GM12878 (cell line): ENCODE measurements around the gene C3orf22. TPM values are rescaled to one million over a fixed set of nuclear protein-coding genes. Genes with fewer than 3 reads are reported as not detected.

ENCODE experiments used
- ATAC-seq: fragments of 200-7000 bp; cut with Tn5 transposase; 3 replicates; pipeline ENCODE4 v1.9.1; 2020; ENCODE audit warnings: mild to moderate bottlenecking, moderate library complexity
- BruUV-seq: library from RNA; stranded (reverse); fragments of 400-500 nt; replicated peaks from 2 replicates; lab custom pipeline; 2021; lab: Mats Ljungman, UMichigan
- CTCF ChIA-PET: fragments of 300-600 bp; sonication (Branson Sonifier 250); formaldehyde crosslinking; extraction: SDS; loops from one replicate; lab custom pipeline; 2021; ENCODE audit warnings: inconsistent platforms; lab: Yijun Ruan, JAX
- POLR2A ChIA-PET: fragments of 350-600 bp; formaldehyde crosslinking; extraction: SDS; loops from one replicate; lab custom pipeline; 2021; ENCODE audit warnings: inconsistent platforms; lab: Charles Lee
- RAD21 ChIA-PET: fragments of 300-600 bp; sonication (Branson Sonifier 250); formaldehyde crosslinking; loops from one replicate; lab custom pipeline; 2023; ENCODE audit warnings: antibody characterized with exemption; ENCODE audit not compliant: unreplicated experiment; lab: Charles Lee
- SMC1A ChIA-PET: fragments of 300-600 bp; sonication (Branson Sonifier 250); formaldehyde crosslinking; loops from one replicate; lab custom pipeline; 2023; ENCODE audit not compliant: unreplicated experiment, uncharacterized antibody; lab: Charles Lee
- DNase-seq: peaks from one replicate; pipeline ENCODE4 v3.0.0-alpha.2; 2011; ENCODE audit warnings: low read depth, low spot score
- FAIRE-seq: peaks from 3 replicates; lab custom pipeline; 2011; peaks lifted over from hg19 to GRCh38; lab: Jason Lieb, UNC
- H2AFZ ChIP-seq: 2 replicates; pipeline ENCODE4 v1.6.0; 2011; ENCODE audit warnings: low read depth, low read length, control low read depth; ENCODE audit not compliant: control insufficient read depth
- H3K27ac ChIP-seq: 2 replicates; pipeline ENCODE4 v1.5.1; 2011; ENCODE audit warnings: control low read depth; ENCODE audit not compliant: control insufficient read depth, insufficient read depth
- H3K27me3 ChIP-seq, 2 experiments: replicated peaks in 1 of 2; 2 replicates each; pipeline versions ENCODE4 v1.6.0 to v1.6.1; 2011; ENCODE audit warnings: low read length in 1 of 2; ENCODE audit not compliant: control insufficient read depth in 2 of 2, insufficient read depth in 2 of 2
- H3K36me3 ChIP-seq, 2 experiments: 2 replicates each; pipeline ENCODE4 v1.5.1; 2011; ENCODE audit warnings: low read length in 1 of 2; ENCODE audit not compliant: control insufficient read depth in 2 of 2, insufficient read depth in 2 of 2
- H3K4me1 ChIP-seq: 2 replicates; pipeline ENCODE4 v1.6.1; 2011; ENCODE audit warnings: mild to moderate bottlenecking, low read length, moderate library complexity, mixed read lengths; ENCODE audit not compliant: control insufficient read depth, insufficient read depth
- H3K4me2 ChIP-seq: 2 replicates; pipeline ENCODE4 v1.6.0; 2011; ENCODE audit warnings: control low read depth; ENCODE audit not compliant: control insufficient read depth, insufficient read depth
- H3K4me3 ChIP-seq: fragments of 200-600 bp; sonication (generic); 2 replicates; pipeline ENCODE4 v1.5.1; 2016
- H3K79me2 ChIP-seq: 2 replicates; pipeline ENCODE4 v1.6.0; 2011; ENCODE audit warnings: low read length; ENCODE audit not compliant: control insufficient read depth, insufficient read depth
- H3K9ac ChIP-seq: 2 replicates; pipeline ENCODE4 v1.8.0; 2011; ENCODE audit warnings: low read length, control low read depth, mixed read lengths; ENCODE audit not compliant: control insufficient read depth, insufficient read depth
- H3K9me3 ChIP-seq: replicated peaks from 3 replicates; pipeline ENCODE4 v1.5.1; 2011; ENCODE audit warnings: mild to moderate bottlenecking, low read length; ENCODE audit not compliant: control insufficient read depth, insufficient read depth
- H4K20me1 ChIP-seq: 2 replicates; pipeline ENCODE4 v1.6.0; 2011; ENCODE audit not compliant: control insufficient read depth, insufficient read depth
- ATF3 ChIP-seq: IDR thresholded peaks from 2 replicates; pipeline ENCODE4 v1.6.1; 2011; ENCODE audit warnings: low read depth, mild to moderate bottlenecking, low read length, moderate library complexity, borderline replicate concordance; ENCODE audit errors: extremely low read depth
- CBX5 ChIP-seq: sonication (generic); IDR thresholded peaks from 2 replicates; pipeline ENCODE4 v1.6.1; 2016; ENCODE audit warnings: low read depth, moderate library complexity, mild to moderate bottlenecking, inconsistent platforms
- EP300 ChIP-seq, 2 experiments: fragments of 150-350 bp in 1 of 2; IDR thresholded peaks; 2 replicates each; pipeline ENCODE4 v1.6.1; 2011 to 2012; ENCODE audit warnings: low read depth in 2 of 2, low read length in 2 of 2, borderline replicate concordance in 1 of 2, improper control_type of control experiment in 1 of 2, inconsistent platforms in 1 of 2; ENCODE audit not compliant: control insufficient read depth in 1 of 2
- HDGF ChIP-seq: fragments of 450-650 bp; IDR thresholded peaks from 2 replicates; pipeline ENCODE4 v1.6.1; 2016; ENCODE audit warnings: antibody characterized with exemption
- JUNB ChIP-seq: IDR thresholded peaks from 2 replicates; pipeline ENCODE4 v1.6.1; 2016; ENCODE audit warnings: antibody characterized with exemption, mild to moderate bottlenecking
- KAT2A ChIP-seq: conservative IDR thresholded peaks from 2 replicates; pipeline ENCODE4 v1.6.1; 2011; ENCODE audit warnings: low read depth, low read length; ENCODE audit not compliant: control insufficient read depth
- KLF5 ChIP-seq: fragments of 450-650 bp; IDR thresholded peaks from 2 replicates; pipeline ENCODE4 v1.6.1; 2014; ENCODE audit warnings: mild to moderate bottlenecking; ENCODE audit not compliant: partially characterized antibody
- LARP7 ChIP-seq: fragments of 450-650 bp; IDR thresholded peaks from 2 replicates; pipeline ENCODE4 v1.6.1; 2017; ENCODE audit warnings: mild to moderate bottlenecking
- NR2C1 ChIP-seq: fragments of 450-650 bp; IDR thresholded peaks from 2 replicates; pipeline ENCODE4 v1.6.1; 2017; ENCODE audit warnings: antibody characterized with exemption, mild to moderate bottlenecking, moderate library complexity
- RELB ChIP-seq: fragments of 450-650 bp; IDR thresholded peaks from 2 replicates; pipeline ENCODE4 v1.6.1; 2017; ENCODE audit warnings: low read depth, mild to moderate bottlenecking, moderate library complexity
- SMARCA5 ChIP-seq: fragments of 450-650 bp; IDR thresholded peaks from 2 replicates; pipeline ENCODE4 v1.6.1; 2017; ENCODE audit warnings: mild to moderate bottlenecking
- TAF1 ChIP-seq: IDR thresholded peaks from 2 replicates; pipeline ENCODE4 v1.6.1; 2011; ENCODE audit warnings: mild to moderate bottlenecking, low read depth, low read length, borderline replicate concordance
- ZBTB4 ChIP-seq: fragments of 450-650 bp; formaldehyde crosslinking; IDR thresholded peaks from 2 replicates; pipeline ENCODE4 v1.4.0; 2022; ENCODE audit warnings: mild to moderate bottlenecking, moderate library complexity
- ZBTB40 ChIP-seq: fragments of 450-650 bp; IDR thresholded peaks from 2 replicates; pipeline ENCODE4 v1.6.1; 2016; ENCODE audit warnings: mild to moderate bottlenecking, moderate library complexity, borderline replicate concordance
- WGBS: methylation state at CpG from one replicate; pipeline ENCODE4 v1.1.6; 2016; ENCODE audit warnings: low lambda C conversion rate; ENCODE audit not compliant: insufficient replicate concordance, insufficient coverage; ENCODE audit errors: missing lambda C conversion rate; 5-methylcytosine and 5-hydroxymethylcytosine counted together
- in situ Hi-C: fragments of 300-500 bp; cut with MboI; formaldehyde crosslinking; loops from 9 replicates; pipeline ENCODE4 v1.14.3; 2018; ENCODE audit warnings: mixed read lengths
- intact Hi-C: fragments of 100-400 bp; cut with micrococcal nuclease; formaldehyde crosslinking; loops from one replicate; pipeline ENCODE4 v1.14.2; 2022; ENCODE audit not compliant: unreplicated experiment
- polyA plus RNA-seq, 11 experiments: library from polyadenylated mRNA; depleted of rRNA in 4 of 11; unstranded in 6 of 11; stranded (reverse) in 5 of 11; fragments of >200 nt; fragmentation: Nextera tagmentation in 4 of 11; fragmentation: Illumina TruSeq in 1 of 11; extraction: Ambion mirVana in 4 of 11; extraction: Trizol in 1 of 11; gene quantifications; 1 replicate in 1 of 11; 2 replicates in 10 of 11; pipeline versions ENCODE4 v1.2.1 to v1.2.3, GENCODE V29; 2011 to 2016; ENCODE audit warnings: inconsistent platforms in 2 of 11, missing spikeins in 2 of 11, low read depth in 1 of 11
- total RNA-seq, 4 experiments: library from RNA; depleted of rRNA in 3 of 4; stranded (reverse); fragments of >200 nt in 3 of 4; fragmentation: Illumina TruSeq in 1 of 4; extraction: Trizol in 1 of 4; gene quantifications; 2 replicates each; pipeline versions ENCODE4 v1.2.1 to v1.2.3, GENCODE V29; 2013 to 2021

Gene C3orf22
- total and polyA plus RNA-seq, 10 of the 15 experiments (the other 5 are each of a cell fraction or from before 2014, with no cell fraction given): not detected

- TF ChIP-seq RELB: no peak
These were observed 50.2 kb downstream of the C3orf22 start (continued) for GRCh38 chr3:126508564-126508964.

- SMC1A ChIA-PET: no interaction called here
- Histone ChIP-seq H3K79me2 (no peaks in the 10 kb centered on the region), H3K9me3 (no peaks in the 10 kb centered on the region), H3K4me1 (no peaks in the 10 kb centered on the region), H3K4me3 (no peak overlapping the region), H3K4me2 (no peak overlapping the region), H3K9ac (no peak overlapping the region), H3K27me3 (no peaks in the 10 kb centered on the region; a peak in 1 of 4 replicates), H4K20me1 (no peaks in the 10 kb centered on the region), H2AFZ (no peak overlapping the region), H3K36me3 (no peaks in the 10 kb centered on the region), H3K27ac (no peak overlapping the region)
- intact Hi-C loops (no loop called here), in situ Hi-C loops (no loop called here)
- RAD21 ChIA-PET: no interaction called here
- CTCF ChIA-PET: no interaction called here
- FAIRE-seq (no peak), ATAC-seq (no peak), DNase-seq (no peak)
- POLR2A ChIA-PET: no interaction called here
- WGBS: 19% methylated on average over 9 of the region's 9 CpGs
- BruUV-seq: no TSS peak
- no peak for TF ChIP-seq CBX5
- no peak for TF ChIP-seq NR2C1
- no peak for TF ChIP-seq JUNB
- no peak for TF ChIP-seq EP300 (IDR thresholded peaks at IDR 0.05; ENCODE audit: borderline replicate concordance in 1 of 2, control insufficient read depth in 1 of 2, low read depth in 2 of 2, low read length in 2 of 2)
- no peak for TF ChIP-seq TAF1
- TF ChIP-seq ZBTB40: no peak
- no peak for TF ChIP-seq LARP7
- no peak for TF ChIP-seq KLF5
- TF ChIP-seq SMARCA5: no peak
- no peak for TF ChIP-seq HDGF
- TF ChIP-seq ZBTB4: no peak
- no peak for TF ChIP-seq ATF3
- no peak for TF ChIP-seq KAT2A
These were observed 50.8 kb downstream of the C3orf22 start for GRCh38 chr3:126507886-126508285.
